Brain microvascular endothelial cell (primary cell): ENCODE data around the gene APLN.

ENCODE experiments used
- DNase-seq: peaks from one replicate; pipeline ENCODE4 v3.0.0-alpha.2; 2020
- H3K27ac ChIP-seq: fragments of 250-450 bp; sonication (Bioruptor Pico); 2 replicates; pipeline ENCODE4 v1.5.1; 2020; ENCODE audit warnings: mild to moderate bottlenecking, moderate library complexity
- H3K27me3 ChIP-seq: fragments of 250-450 bp; sonication (Bioruptor Pico); replicated peaks from 2 replicates; pipeline ENCODE4 v1.5.1; 2020; ENCODE audit warnings: mild to moderate bottlenecking
- H3K36me3 ChIP-seq: fragments of 250-450 bp; sonication (Bioruptor Pico); replicated peaks from 2 replicates; pipeline ENCODE4 v1.5.1; 2020; ENCODE audit warnings: mild to moderate bottlenecking
- H3K4me3 ChIP-seq: 2 replicates; pipeline ENCODE4 v1.5.1; 2011; ENCODE audit warnings: low read depth, mild to moderate bottlenecking, control low read depth, low read length, moderate library complexity
- CTCF ChIP-seq: IDR thresholded peaks from 2 replicates; pipeline ENCODE4 v1.5.1; 2011; ENCODE audit warnings: low read depth, mild to moderate bottlenecking, moderate library complexity, low read length, control low read depth, inconsistent platforms; ENCODE audit errors: missing control alignments
- in situ Hi-C: cut with HindIII; loops from 2 replicates; pipeline ENCODE4 v1.10.0; 2017; ENCODE audit warnings: low sequenced_read_pairs, low pct_ligation_motif_present

APLN gene

GRCh38 chrX:129654652-129655546 is at the start of gene APLN:
TSS of gene APLN (minus strand) at chrX:129654956. CDS start at chrX:129654630, 326 bp downstream.
- TF ChIP-seq CTCF: no peak
- in situ Hi-C loops: no loop called here
- DNase-seq: no peak
- Histone ChIP-seq H3K36me3 (no peaks in the 10 kb centered on the region), H3K4me3 (peak within 1 kb of the TSS; percentile 43), H3K27ac (no peak within 1 kb of the TSS), H3K27me3 (no peaks in the 10 kb centered on the region)

GRCh38 chrX:129704491-129704890 is 49.7 kb upstream of the APLN start:
- Histone ChIP-seq H3K4me3 (no peak overlapping the region), H3K36me3 (no peaks in the 10 kb centered on the region), H3K27ac (no peak overlapping the region), H3K27me3 (no peaks in the 10 kb centered on the region)
- no peak for DNase-seq
- in situ Hi-C loops: no loop called here
- no peak for TF ChIP-seq CTCF

- H3K27ac ChIP-seq: no peak overlapping the region
- H3K36me3 ChIP-seq: no peaks in the 10 kb centered on the region
- H3K4me3 ChIP-seq: no peak overlapping the region
- no peak for TF ChIP-seq CTCF
- peak; percentile 6 for DNase-seq
- in situ Hi-C loops: no loop called here
- H3K27me3 ChIP-seq: no peaks in the 10 kb centered on the region
These were observed 46.9 kb upstream of the APLN start for GRCh38 chrX:129701624-129702069.

GRCh38 chrX:129700536-129700935 is 45.8 kb upstream of the APLN start:
- no peak for TF ChIP-seq CTCF
- H3K27me3 ChIP-seq: no peaks in the 10 kb centered on the region
- in situ Hi-C loops: no loop called here
- no peak for DNase-seq
- H3K27ac ChIP-seq: no peak overlapping the region
- H3K4me3 ChIP-seq: no peak overlapping the region
- no peaks in the 10 kb centered on the region for H3K36me3 ChIP-seq

GRCh38 chrX:129698150-129698549 is 43.4 kb upstream of the APLN start:
- no peak overlapping the region for H3K27ac ChIP-seq
- DNase-seq: no peak
- no peak overlapping the region for H3K4me3 ChIP-seq
- no peaks in the 10 kb centered on the region for H3K27me3 ChIP-seq
- TF ChIP-seq CTCF: no peak
- in situ Hi-C loops: no loop called here
- H3K36me3 ChIP-seq: no peaks in the 10 kb centered on the region
